Hepatic stellate cell (primary cell): ENCODE results near the gene LCAT.
A peak's percentile ranks its signal among the peaks of the same experiment; 100 is the strongest.

Source experiments
- DNase-seq: peaks from one replicate; pipeline ENCODE4 v3.0.0; 2011; ENCODE audit warnings: low spot score

LCAT gene

DNA sequence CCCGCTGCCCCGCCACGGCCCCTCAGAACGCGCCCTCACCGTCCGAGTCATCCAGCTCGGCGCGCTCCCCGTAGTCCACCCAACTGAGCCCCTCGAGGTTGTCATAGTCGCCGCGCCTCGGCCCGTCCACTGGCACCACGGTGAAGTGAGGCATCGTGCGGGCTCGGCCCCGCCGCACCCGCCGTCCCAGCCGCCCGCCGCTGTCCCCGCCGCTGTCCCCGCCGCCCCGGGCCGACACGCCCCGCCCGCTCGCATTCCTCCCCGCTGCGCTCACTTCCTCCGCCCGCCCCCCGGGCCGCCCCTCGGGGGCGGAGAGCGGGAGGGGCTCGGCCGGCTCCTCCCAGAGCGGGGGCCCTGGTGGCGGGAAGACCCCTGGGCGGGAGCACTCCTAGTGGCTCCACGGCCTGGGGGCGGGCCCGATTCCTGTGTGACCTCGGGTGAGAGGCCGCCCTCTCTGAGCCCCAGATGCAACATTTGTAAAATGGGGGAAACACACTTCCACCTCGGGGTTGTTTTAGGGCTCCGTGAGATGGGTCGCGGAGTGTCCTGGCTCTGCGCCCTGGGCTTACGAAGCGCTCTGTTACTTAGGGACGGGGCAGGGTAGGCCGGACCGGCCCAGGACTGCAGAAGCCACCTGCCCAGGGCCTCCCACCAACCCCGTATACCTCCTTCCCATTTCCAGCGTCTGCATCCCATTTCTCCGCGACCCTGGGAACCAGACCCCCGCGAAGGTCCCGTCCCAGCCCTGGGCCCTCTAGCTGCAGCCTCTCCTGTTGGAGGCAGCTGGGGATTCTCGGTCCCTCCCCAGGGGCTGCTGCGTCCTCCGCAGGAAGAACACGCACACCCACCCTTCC, 24.7 kb upstream of the LCAT start, which contains the start of gene SLC12A4:
Gene SLC12A4 (minus strand): TSS at position 238 of the 854 bp plus-strand sequence. CDS start 84 bp downstream, at position 154.
- DNase-seq = peak; percentile 94

DNA sequence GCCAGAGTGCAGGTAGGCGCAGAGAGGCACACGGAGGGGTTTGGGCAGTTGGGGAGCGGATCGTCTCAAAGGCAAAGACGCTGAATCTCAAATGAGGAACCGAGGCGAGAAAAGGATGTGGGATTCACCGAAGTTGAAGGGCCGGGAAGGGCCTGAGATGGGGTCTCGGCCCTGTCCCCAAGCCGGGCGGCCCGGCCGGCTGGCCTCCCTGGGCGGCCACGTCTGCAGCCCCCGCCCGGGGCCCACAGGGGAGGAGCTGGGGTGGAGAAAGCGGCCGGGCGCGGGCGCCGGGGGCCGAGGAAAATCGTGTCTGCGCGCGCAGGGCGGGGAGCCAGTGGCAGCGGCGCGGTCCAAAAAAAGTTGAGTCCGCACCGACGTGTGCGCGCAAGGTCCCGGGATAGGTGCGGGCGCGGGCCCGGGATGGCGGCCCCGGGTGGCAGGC, 24.1 kb upstream of the LCAT start:
- peak; percentile 70 for DNase-seq

DNA sequence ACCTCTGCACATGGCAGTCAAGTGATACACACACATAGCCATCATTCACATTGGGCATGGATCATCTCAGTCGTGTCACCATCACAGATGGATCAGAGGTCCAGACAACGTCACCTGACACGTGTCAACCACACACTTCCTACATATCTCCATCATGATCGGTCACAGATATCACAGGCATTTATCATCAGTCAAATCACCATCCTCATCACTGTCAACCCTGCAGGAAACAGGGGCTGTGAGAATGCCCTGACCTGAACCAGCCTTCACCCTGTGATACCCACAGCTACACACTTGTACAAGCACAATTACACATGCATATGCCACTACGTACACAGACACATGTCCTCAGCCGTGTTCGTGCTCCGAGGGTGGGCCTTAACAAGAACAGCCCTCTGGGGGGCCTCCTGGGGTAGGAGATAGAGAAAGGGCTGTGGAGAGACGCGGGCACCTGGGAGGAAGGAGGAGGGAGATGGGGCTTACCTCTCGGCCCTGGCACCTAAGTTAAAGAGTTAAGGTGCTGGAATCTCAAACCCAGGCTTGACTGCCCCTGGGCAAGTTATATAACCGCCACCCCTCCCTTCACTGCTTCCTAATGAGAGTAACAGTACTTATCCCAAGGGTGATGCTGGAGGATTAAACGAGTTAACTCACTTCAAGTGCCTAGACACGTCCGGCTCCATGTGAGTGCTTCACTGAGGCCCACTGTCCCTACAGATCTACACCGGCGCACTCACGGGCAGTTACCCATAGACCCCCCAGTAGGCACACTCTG, 23.4 kb upstream of the LCAT start:
- peak; percentile 49 for DNase-seq

DNA sequence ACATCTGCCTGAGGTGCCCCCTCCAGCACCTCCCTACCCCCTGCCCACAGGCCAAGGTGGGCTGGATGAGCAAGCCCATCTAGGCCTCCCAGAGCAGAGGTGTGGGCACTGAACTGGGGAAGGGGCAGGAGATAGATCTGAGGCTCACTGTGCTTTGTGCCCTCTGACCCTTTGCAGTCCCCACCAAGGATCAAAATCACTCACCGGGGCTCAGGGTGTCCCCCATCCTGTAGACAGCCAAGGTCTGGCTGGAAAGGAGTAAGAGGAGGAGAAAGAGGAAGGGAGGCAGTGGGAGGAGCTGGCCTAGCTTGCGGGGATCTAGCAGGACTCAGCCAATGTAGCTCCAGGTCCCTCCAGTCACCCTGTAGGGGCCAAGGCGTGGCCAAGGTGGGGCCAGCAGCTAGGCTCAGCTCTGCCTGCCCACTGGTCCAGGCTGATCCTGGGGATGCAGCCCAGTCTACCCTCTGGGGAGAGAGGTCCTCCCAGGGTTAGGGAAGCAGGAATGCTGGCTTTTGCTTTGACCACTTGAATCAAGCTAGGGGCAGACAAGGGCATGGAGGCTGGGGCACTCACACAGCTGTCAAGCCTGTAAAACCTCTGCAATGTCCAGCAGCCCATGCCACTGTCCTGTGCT, 22.7 kb upstream of the LCAT start:
- peak; percentile 77 for DNase-seq

DNA sequence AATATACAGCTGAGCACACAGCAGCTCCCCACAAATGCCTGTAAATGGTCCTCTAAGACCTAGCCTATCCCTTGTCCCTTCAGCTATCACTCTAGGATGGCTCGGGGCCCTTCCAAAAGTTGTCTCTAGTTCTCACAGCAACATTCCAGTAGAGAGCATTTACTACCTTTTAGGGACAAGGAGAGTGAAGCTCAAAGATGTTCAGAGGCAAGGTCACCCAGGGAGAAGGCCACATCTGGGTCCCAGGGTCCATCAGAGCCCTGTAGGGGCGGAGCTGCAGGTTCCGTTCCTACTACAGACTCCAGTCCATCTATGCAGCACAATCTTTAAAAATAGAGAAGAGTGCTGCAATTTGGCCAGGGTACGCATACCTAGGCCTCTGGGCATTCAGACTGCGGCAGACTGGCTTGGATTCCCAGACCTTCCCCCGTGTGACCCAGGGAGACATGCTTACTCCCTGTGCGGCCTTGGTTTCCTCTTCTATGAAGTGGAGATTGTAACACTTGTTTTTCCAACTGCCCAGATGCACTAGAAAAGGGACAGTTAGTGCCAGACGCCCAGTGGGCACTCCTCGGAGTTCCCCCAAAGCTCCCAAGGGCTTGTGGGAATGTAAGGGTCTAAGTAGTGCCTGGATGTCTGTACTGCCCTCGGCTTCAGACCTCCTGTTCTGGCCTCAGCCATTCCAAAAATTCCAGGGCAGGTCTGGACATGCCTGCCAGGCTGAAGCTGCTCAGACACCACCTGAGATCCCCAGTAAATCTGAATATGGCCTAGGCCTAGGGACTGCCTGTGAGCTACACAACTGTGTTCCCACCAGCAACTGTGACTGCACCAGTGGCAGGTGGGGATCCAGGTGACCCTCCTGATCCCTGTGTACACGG, 22.0 kb upstream of the LCAT start:
- no peak for DNase-seq

DNA sequence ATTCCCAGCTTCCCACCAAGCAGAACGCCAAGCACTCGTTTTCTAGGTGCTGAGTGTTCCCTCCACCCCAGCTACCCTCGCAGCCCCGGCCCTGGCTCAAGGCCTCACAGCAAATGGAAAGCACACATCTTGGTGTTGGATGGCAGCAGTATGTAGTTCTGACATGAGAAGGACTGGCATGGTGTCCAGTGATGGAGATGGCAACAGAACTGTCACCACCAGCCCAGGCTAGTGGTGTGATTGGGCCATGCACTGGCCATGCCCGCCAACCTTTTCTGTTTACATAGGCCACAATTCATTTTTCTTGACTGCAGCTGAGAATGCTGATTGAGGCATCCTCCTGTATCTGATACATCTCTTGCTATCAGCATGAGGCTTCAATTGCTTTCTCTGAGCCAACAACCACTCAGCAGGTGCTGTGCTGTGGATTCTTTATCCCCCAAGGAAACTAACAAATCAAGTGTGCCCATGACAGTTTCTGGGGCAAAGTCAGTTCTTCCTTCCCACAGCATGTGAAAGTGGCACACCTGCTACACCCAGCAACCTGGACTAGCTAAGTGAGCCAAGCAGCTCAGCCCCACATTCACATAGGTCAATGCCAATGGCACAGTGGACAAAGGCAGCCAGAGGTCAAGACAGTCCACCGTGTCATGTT, 20.7 kb upstream of the LCAT start:
- no peak for DNase-seq

DNA sequence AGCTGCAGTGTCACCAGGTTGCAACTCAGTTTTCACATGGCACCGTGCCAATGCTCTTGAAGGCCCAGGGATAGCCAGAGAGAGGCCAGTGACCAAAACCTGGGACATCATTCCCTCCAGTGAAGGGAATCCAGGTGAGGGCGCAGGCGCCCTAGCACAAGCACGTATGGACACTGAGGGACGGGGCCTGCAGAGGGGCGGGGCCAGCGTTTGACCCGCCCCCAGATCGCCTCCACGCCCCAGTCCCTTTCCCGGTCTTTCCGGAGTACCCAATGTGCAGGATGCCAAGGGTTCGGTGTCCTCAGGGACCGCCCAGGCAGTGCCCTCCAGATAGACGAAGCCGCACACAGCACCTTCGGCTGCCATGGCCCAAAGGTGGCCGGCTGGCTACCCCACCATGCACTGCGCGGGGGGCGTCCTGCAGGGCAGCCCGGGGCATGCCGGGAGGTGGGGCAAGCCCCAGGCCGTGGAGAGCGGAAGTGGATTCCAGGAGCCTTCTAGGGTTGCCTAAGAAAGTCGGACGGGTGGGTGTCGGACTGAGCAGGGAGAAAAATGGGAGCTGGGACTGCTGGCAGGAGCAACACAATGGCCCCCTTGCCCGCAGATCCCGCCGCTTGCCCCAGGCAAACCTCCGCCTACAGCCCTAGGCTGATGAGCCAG, 19.9 kb upstream of the LCAT start:
- no peak for DNase-seq

DNA sequence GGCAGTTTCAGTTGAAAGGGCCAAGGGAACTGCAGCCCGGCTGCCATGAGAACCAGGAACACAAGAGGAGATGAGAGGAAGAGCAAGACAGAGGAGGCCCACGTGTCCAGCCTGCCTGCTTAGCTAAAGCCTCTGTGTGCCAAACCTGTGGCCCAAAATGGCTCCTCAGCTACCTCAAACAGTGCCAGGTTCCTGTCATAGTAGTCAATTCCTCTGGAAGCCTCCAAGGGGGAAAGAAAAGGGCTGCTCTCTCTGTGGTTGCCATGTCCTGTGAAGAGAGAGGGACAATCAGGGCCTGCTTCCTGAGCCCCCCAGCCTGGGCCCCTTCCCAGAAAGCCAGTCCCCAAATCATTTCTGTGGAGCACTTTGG, 19.4 kb upstream of the LCAT start:
- no peak for DNase-seq

DNA sequence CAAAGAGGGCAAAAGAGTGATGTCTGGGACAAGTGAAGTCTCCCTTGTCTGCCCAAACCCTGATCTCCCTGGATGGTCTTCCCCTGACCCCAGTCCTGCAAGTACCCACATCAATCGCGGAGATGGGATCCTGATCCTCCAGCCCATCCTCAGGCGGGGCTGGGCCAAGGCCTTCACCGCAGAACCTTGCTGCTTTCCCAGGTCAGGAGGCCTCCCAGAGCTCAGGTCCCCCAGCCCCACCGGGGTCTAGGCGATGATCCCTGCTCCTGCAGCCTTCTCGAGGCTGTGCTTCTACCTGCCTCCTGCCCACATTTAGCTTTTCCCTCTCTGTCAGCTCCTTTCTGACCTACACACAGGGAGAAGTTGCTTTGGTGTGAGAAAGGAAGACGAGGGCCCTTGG, 18.2 kb upstream of the LCAT start:
- DNase-seq = no peak

DNA sequence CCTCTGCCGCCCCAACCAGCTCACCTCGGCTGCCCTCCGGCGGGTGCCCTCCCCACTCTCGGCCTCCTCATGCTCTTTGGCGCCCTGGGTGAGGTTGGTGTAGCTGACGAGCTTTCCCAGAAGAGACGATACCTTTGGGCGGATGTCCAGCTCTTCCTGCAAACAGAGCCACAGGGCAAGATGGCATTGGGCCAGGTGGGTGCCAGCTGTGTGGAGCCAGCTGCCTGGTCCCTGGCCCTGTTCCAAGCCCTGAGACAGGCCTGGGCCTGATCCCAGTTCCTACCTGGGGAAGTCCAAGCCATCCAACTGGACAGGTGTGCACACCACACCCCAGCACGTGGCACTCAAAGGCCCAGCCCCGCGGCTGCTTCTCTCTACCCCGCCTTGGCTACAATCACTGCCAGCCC, 17.6 kb upstream of the LCAT start:
- no peak for DNase-seq

DNA sequence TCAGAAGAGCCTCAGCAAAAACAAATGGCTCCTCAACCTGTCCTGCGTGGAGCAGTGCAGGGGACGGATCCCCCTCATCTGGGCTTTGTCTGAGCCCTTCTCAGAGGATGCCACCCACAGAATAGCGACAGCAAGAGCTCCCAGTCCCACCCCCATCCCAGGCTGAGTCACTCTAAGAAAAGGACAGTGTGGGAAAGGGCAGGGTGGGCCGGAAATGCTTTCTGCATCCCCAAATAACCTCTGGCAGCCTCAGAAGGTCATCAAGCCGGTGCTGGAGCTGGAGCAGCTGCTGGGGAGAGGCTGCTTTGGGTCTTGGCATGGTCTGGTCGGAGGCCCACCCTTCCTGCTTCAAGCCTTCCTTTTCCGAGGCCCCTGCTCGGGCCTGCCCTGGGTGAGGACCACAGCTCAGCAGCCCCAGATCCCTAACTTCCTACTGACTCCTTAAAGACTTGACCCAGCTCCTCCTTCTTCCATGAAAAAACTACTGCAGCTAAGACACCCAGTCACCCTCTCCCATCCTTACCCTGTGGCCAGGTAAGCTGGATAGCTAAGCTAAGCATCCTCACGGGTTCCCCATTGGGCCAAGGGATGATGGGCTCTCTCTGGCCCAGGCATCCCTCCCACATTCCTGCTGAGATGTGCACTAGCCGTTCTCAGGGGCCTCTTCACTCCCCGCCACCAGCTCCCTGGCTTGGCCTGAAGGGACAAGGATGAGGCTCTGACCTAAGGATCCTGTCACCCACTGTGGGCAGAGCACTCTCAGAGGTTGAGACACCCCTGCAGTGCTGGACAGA, 15.8 kb upstream of the LCAT start:
- DNase-seq = peak; percentile 97

DNA sequence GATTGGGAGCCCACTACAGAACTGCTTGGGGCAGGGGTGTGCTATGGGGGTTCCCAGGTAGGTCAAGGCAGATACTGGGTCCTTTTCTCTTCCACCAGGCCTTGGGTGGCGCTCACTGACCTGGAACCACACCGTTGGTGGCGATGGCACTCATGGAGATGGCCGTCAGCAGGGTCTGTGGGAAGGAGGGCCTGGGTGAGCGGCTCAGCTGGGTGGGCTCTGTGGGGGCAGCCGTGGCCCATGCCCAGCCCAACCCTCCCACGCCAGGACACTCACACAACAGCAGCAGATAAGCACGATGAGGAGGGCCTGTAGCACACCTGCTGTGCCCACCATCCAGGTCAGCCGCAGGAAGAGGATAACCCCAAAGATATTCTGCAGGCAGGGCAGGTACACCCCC, 13.7 kb upstream of the LCAT start:
- DNase-seq = no peak

DNA sequence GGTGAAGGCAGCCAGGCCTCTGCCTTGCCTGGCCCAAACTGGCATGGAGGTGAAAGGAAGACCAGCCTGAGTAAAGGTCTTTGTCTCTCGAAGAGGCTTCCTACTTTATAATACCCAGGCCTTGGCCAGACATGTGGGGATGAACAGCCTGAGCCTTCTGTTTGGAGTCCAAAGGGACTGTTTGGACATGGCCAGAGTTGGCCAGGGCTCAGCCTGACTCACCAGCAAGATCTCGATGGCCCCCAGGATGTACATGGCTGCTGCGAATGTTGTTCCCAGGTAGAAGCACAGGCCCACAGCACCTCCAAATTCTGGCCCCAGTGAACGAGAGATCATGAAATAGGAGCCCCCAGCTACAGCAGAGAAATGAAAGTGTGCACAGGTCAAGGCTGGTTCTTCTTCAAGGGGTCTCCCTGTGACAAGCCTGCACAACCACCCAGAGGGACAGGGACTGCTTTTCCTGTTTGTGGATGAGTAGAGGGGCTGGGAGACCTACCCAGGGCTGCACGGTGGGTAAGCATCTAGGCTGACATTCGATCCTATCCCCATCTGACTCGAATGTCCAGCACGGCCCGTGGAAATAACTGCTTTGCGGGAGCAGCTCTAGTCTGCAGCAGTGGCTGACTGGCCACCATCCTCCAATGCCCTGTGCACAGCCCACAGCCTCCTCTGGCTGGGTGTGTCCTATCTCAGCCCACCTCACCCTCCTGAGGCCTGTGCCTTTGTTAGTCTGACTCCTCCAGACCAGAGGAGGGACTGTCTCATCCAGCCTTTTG, 10.7 kb upstream of the LCAT start:
- no peak for DNase-seq

DNA sequence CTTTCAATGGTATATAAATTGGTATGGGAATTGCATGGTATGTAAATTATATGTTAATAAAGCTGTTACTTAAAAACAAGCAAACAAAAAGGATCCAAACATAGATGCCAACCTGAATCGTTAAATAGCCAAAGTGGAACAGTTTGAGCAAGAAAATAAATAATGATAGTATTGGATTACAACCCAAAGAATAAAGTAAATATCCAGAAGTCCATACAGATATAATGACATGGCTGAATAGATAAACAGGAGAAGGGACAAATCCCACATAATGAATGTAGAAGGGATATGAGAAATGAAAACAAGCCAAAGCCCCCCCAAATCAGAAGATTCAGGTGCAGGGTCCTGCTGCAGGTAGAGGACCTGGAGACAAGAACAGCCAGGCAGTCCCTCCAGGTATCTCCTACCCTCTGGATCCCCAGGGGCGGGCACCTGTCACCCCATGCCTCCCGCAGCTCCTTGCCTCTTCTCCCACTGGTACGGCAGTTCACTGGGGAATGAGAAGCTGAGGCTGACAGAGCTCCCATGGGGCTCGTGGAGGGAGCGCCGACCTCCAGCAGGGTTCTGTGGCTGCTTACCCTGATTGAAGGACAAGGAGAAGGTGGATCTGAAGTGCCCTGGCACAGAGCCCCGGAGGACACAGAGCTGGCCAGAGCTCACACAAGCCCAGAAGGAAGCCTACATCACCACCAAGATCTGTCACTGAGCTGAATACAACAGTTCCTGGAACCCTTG, 9.9 kb upstream of the LCAT start:
- no peak for DNase-seq

DNA sequence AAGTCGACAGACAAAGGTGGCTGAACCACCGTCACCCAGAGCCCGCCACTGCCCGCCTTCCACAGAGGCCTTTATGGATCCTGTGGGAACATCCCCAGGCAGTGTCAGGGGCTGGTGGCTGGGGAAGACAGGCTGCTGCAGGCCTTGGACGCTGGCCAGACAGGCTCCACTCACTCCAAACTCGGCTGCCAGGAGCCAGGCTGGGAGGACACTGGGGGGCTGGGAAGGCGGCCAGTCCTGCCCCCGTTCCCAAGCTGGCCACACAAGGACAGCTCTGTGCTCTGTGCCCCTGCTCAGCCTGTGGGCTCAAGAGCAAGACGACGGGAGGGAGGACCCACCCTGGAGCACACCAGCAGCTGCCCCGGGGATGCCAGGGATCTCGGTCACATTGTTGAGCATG, 7.6 kb upstream of the LCAT start:
- no peak for DNase-seq

DNA sequence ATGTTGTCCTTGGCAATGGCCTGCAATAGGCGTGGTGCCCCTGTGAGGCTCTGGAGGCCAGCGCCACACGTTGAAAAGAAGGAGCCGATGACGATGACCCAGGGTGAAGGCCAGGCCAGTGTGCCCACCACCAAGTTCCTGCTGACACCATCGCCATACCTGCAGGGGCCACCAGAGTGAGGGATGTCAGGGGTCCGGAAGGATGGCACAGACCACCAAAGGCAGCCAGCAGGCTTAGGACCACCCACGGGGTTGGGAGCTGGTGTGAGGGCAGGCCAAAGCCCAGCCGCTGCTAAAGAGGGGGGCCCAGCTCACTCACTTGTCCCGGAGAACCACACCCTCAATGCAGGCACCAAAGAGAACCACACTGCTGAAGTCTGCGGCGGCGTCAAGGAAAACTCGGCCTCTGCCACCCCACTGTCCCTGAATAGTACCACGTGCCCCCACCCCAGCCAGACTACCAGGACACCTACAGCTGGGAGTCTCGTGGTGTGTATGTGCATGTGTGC, 6.5 kb upstream of the LCAT start:
- no peak for DNase-seq

DNA sequence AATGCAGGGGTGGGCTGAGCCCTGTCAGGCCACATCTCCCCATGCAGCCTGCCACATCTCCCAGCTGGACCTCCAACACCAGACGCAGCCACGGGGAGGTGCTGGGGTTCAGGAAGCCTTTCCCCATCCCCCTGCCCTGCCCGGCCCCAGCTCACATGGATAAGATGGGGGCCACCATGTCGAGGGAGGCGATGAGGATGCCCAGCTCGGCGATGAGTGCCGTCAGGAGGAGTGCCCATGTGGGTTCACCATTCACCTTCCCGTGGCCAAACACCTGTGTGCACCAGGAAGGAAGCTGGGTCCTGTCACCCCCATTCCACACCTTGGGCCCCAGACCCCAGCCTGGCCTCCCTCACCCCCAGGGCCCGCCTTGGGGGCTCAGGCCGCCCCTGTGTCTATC, 5.7 kb upstream of the LCAT start:
- DNase-seq = no peak

DNA sequence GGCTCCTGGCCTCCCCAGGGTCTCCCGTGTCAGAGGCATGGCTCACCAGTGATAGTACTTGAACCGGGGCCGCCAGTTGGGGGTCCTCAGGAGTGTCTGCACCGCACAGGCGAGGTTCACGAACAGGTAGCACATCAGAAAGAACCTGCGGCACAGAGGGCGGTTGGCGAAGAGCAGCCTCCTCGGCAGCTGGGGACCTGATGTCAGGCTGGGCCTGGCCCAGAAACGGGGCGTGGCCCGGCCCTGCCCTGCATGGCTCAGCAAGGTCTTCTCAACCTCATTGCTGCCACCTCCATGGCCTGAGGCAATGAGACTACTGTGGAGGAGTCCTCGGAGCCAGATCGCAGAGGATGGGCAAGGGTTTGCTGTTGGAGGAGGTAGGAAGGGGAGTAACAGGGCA, 4.1 kb upstream of the LCAT start:
- no peak for DNase-seq
